Neural cell (in vitro differentiated cells): ENCODE results near the gene SYNE3. TPM values are rescaled to one million over a fixed set of nuclear protein-coding genes. Genes with fewer than 3 reads are reported as not detected.

Experiments
- H2AFZ ChIP-seq: fragments of 200-600, 300-800 bp; sonication (generic), shearing (Covaris generic); 2 replicates; pipeline ENCODE4 v1.6.0; 2014; ENCODE audit warnings: low read depth, mild to moderate bottlenecking, antibody characterized with exemption, low read length, moderate library complexity
- H3F3A ChIP-seq: fragments of 200-600 bp; shearing (Covaris generic); 2 replicates; pipeline ENCODE4 v1.6.1; 2016; ENCODE audit warnings: mild to moderate bottlenecking, moderate library complexity, mixed read lengths, antibody characterized with exemption, low read length; ENCODE audit not compliant: insufficient read depth, poor library complexity, severe bottlenecking
- H3K27ac ChIP-seq: fragments of 200-600, 300-800 bp; sonication (generic), shearing (Covaris generic); 2 replicates; pipeline ENCODE4 v1.5.1; 2014; ENCODE audit warnings: mild to moderate bottlenecking, low read length, moderate library complexity
- H3K27me3 ChIP-seq: fragments of 300-800, 200-600 bp; sonication (generic), shearing (Covaris generic); 2 replicates; pipeline ENCODE4 v1.6.0; 2014; ENCODE audit warnings: mild to moderate bottlenecking, low read depth, low read length, moderate library complexity; ENCODE audit not compliant: insufficient read depth
- H3K36me3 ChIP-seq: fragments of 300-800, 200-600 bp; sonication (generic), shearing (Covaris generic); 2 replicates; pipeline ENCODE4 v1.5.1; 2014; ENCODE audit warnings: mild to moderate bottlenecking, antibody characterized with exemption, low read length, moderate library complexity; ENCODE audit not compliant: insufficient read depth
- H3K4me2 ChIP-seq: fragments of 300-800, 200-600 bp; sonication (generic), shearing (Covaris generic); 2 replicates; pipeline ENCODE4 v1.6.0; 2014; ENCODE audit warnings: mild to moderate bottlenecking, low read length
- H3K4me3 ChIP-seq: fragments of 300-800, 200-600 bp; sonication (generic), shearing (Covaris generic); 2 replicates; pipeline ENCODE4 v1.5.1; 2014; ENCODE audit warnings: mild to moderate bottlenecking, low read length, moderate library complexity
- H3K79me2 ChIP-seq: fragments of 200-600 bp; shearing (Covaris generic); replicated peaks from 2 replicates; pipeline ENCODE4 v1.6.0; 2014; ENCODE audit warnings: mild to moderate bottlenecking, low read length, moderate library complexity; ENCODE audit not compliant: insufficient read depth
- H3K9ac ChIP-seq: fragments of 300-800, 200-600 bp; sonication (generic), shearing (Covaris generic); 2 replicates; pipeline ENCODE4 v1.6.1; 2016; ENCODE audit warnings: mild to moderate bottlenecking, low read length, mixed read lengths
- H3K9me2 ChIP-seq: fragments of 200-600 bp; shearing (Covaris generic); 2 replicates; pipeline ENCODE4 v1.6.1; 2016; ENCODE audit warnings: mild to moderate bottlenecking, low read length, mixed read lengths; ENCODE audit not compliant: insufficient read depth
- H3K9me3 ChIP-seq: fragments of 200-600, 300-800 bp; sonication (generic), shearing (Covaris generic); 2 replicates; pipeline ENCODE4 v1.6.1; 2016; ENCODE audit warnings: mild to moderate bottlenecking, mixed run types, low read length, moderate library complexity, mixed read lengths
- H4K20me1 ChIP-seq: fragments of 200-600 bp; shearing (Covaris generic); 2 replicates; pipeline ENCODE4 v1.6.1; 2016; ENCODE audit warnings: mild to moderate bottlenecking, mixed run types; ENCODE audit not compliant: insufficient read depth
- CTCF ChIP-seq: fragments of 450-650 bp; IDR thresholded peaks from 2 replicates; pipeline ENCODE4 v1.5.1; 2014; ENCODE audit warnings: antibody characterized with exemption, mild to moderate bottlenecking, moderate library complexity; ENCODE audit not compliant: poor library complexity, severe bottlenecking
- EP300 ChIP-seq: fragments of 450-650 bp; conservative IDR thresholded peaks from 2 replicates; pipeline ENCODE4 v1.6.1; 2014; ENCODE audit warnings: antibody characterized with exemption, mild to moderate bottlenecking, moderate library complexity; ENCODE audit not compliant: poor library complexity, severe bottlenecking
- EZH2 ChIP-seq: fragments of 200-600, 300-800 bp; shearing (Covaris generic), sonication (generic); IDR thresholded peaks from 2 replicates; pipeline ENCODE4 v1.6.1; 2014; ENCODE audit warnings: antibody characterized with exemption, low read length, borderline replicate concordance, mild to moderate bottlenecking; ENCODE audit not compliant: insufficient read depth, poor library complexity, severe bottlenecking
- MXI1 ChIP-seq: fragments of 450-650 bp; conservative IDR thresholded peaks from 2 replicates; pipeline ENCODE4 v1.6.1; 2014; ENCODE audit warnings: antibody characterized with exemption, mild to moderate bottlenecking; ENCODE audit not compliant: poor library complexity, severe bottlenecking
- POLR2AphosphoS5 ChIP-seq: IDR thresholded peaks from 2 replicates; pipeline ENCODE4 v1.6.1; 2012
- RAD21 ChIP-seq: fragments of 450-650 bp; conservative IDR thresholded peaks from 2 replicates; pipeline ENCODE4 v1.6.1; 2014; ENCODE audit warnings: antibody characterized with exemption, mild to moderate bottlenecking, moderate library complexity
- SMC3 ChIP-seq: fragments of 450-650 bp; conservative IDR thresholded peaks from 2 replicates; pipeline ENCODE4 v1.6.1; 2014; ENCODE audit warnings: antibody characterized with exemption, mild to moderate bottlenecking, moderate library complexity; ENCODE audit not compliant: poor library complexity
- polyA plus RNA-seq: library from polyadenylated mRNA; depleted of rRNA; stranded (reverse); fragments of >200 nt; gene quantifications from 2 replicates; pipeline ENCODE4 v1.2.3, GENCODE V29; 2014
- TF ChIP-seq, protein P1 (sequence below): IDR thresholded peaks from 2 replicates; pipeline ENCODE4 v1.6.1; 2012; ENCODE audit warnings: borderline replicate concordance

The SYNE3 gene
- polyA plus RNA-seq, 1 donor from 2014 or later, result 0.35 TPM

GRCh38 chr14:95555053-95555452 lies 38.6 kb upstream of the SYNE3 start:
- Histone ChIP-seq H3K4me2 (no peak overlapping the region), H4K20me1 (no peaks in the 10 kb centered on the region), H3K4me3 (no peak overlapping the region), H3K9me3 (no peaks in the 10 kb centered on the region), H3K79me2 (no peaks in the 10 kb centered on the region), H3K9ac (no peak overlapping the region), H3K27ac (no peak overlapping the region), H3F3A (no peaks in the 10 kb centered on the region), H3K36me3 (no peaks in the 10 kb centered on the region), H3K9me2 (no peaks in the 10 kb centered on the region), H3K27me3 (no peaks in the 10 kb centered on the region), H2AFZ (no peak overlapping the region)
- no peak for TF ChIP-seq POLR2AphosphoS5

DNA sequence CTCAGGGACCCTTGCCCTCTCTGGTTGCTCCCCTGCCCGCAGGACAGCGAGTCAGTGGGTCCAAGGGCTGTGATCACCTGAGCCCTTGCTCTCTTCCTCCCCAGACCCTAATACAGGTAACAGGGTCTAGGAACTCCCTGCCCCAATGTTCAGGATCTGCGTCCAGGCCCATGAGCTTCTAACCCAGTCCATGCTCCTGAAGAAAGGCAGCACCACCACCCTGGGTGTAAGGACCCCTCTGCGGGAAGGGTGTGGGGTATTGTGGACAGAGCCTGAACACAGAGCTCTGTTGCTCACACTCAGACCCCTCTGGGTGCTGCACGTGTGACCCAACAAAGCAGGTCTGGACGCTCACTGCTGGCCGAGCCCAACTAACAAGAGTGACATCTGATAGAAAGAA lies 36.7 kb upstream of the SYNE3 start:
- H3K9ac ChIP-seq, result no peak overlapping the region
- H3K79me2 ChIP-seq, result no peaks in the 10 kb centered on the region
- no peaks in the 10 kb centered on the region for H3F3A ChIP-seq
- no peaks in the 10 kb centered on the region for H3K9me2 ChIP-seq
- H3K27me3 ChIP-seq, result no peaks in the 10 kb centered on the region
- TF ChIP-seq SMC3 (no peak), MXI1 (no peak), POLR2AphosphoS5 (no peak), EP300 (no peak), CTCF (no peak), RAD21 (no peak)
- TF ChIP-seq, protein P1, sequence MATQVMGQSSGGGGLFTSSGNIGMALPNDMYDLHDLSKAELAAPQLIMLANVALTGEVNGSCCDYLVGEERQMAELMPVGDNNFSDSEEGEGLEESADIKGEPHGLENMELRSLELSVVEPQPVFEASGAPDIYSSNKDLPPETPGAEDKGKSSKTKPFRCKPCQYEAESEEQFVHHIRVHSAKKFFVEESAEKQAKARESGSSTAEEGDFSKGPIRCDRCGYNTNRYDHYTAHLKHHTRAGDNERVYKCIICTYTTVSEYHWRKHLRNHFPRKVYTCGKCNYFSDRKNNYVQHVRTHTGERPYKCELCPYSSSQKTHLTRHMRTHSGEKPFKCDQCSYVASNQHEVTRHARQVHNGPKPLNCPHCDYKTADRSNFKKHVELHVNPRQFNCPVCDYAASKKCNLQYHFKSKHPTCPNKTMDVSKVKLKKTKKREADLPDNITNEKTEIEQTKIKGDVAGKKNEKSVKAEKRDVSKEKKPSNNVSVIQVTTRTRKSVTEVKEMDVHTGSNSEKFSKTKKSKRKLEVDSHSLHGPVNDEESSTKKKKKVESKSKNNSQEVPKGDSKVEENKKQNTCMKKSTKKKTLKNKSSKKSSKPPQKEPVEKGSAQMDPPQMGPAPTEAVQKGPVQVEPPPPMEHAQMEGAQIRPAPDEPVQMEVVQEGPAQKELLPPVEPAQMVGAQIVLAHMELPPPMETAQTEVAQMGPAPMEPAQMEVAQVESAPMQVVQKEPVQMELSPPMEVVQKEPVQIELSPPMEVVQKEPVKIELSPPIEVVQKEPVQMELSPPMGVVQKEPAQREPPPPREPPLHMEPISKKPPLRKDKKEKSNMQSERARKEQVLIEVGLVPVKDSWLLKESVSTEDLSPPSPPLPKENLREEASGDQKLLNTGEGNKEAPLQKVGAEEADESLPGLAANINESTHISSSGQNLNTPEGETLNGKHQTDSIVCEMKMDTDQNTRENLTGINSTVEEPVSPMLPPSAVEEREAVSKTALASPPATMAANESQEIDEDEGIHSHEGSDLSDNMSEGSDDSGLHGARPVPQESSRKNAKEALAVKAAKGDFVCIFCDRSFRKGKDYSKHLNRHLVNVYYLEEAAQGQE, result no peak
- no peaks in the 10 kb centered on the region for H4K20me1 ChIP-seq
- no peak overlapping the region for H3K27ac ChIP-seq
- H2AFZ ChIP-seq, result no peak overlapping the region
- H3K4me3 ChIP-seq, result no peak overlapping the region
- H3K4me2 ChIP-seq, result no peak overlapping the region
- H3K9me3 ChIP-seq, result no peaks in the 10 kb centered on the region
- peaks cover 4% of the 10 kb centered on the region for H3K36me3 ChIP-seq

GRCh38 chr14:95551435-95551834 lies 35.0 kb upstream of the SYNE3 start:
- Histone ChIP-seq H3F3A (no peaks in the 10 kb centered on the region), H3K9ac (no peak overlapping the region), H3K9me3 (no peaks in the 10 kb centered on the region), H2AFZ (no peak overlapping the region), H3K4me2 (no peak overlapping the region), H3K4me3 (no peak overlapping the region), H3K9me2 (no peaks in the 10 kb centered on the region), H3K27me3 (no peaks in the 10 kb centered on the region), H3K36me3 (peaks cover 4% of the 10 kb centered on the region), H3K27ac (no peak overlapping the region), H4K20me1 (no peaks in the 10 kb centered on the region), H3K79me2 (no peaks in the 10 kb centered on the region)
- TF ChIP-seq RAD21 (no peak), EZH2 (no peak), MXI1 (no peak), POLR2AphosphoS5 (no peak), CTCF (no peak), EP300 (no peak), SMC3 (no peak)
